ENCODE results near the gene WWC1. TPM values are rescaled to one million over a fixed set of nuclear protein-coding genes. Genes with fewer than 3 reads are reported as not detected.

The WWC1 gene
- total RNA-seq, 1 donor from 2014 or later = 2.2 TPM

DNA sequence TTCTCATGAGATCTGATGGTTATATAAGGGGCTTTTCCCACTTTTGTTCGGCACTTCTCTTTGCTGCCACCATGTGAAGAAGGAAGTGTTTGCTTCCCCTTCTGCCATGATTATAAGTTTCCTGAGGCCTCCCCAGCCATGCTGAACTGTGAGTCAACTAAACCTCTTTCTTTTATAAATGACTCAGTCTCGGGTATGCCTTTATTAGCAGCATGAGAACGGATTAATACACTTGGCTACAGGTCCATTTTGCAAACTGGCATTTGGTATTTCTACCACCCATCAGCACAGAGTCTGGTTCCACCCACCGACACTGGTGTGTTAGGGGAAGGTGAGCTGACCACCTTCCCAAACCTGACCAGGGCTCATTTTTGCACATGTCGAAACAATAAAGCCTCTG is 146.9 kb downstream of the WWC1 start:
- Mint-ChIP-seq H3K36me3 (ENCODE audit: unreplicated experiment) (no peaks in the 10 kb centered on the region), H3K9me3 (ENCODE audit: unreplicated experiment) (no peaks in the 10 kb centered on the region), H3K4me1 (ENCODE audit: unreplicated experiment) (no peaks in the 10 kb centered on the region), H3K4me3 (ENCODE audit: unreplicated experiment) (no peak overlapping the region), H3K27me3 (ENCODE audit: unreplicated experiment) (no peaks in the 10 kb centered on the region), H3K27ac (ENCODE audit: unreplicated experiment) (no peak overlapping the region)
- TF ChIP-seq, protein P1, sequence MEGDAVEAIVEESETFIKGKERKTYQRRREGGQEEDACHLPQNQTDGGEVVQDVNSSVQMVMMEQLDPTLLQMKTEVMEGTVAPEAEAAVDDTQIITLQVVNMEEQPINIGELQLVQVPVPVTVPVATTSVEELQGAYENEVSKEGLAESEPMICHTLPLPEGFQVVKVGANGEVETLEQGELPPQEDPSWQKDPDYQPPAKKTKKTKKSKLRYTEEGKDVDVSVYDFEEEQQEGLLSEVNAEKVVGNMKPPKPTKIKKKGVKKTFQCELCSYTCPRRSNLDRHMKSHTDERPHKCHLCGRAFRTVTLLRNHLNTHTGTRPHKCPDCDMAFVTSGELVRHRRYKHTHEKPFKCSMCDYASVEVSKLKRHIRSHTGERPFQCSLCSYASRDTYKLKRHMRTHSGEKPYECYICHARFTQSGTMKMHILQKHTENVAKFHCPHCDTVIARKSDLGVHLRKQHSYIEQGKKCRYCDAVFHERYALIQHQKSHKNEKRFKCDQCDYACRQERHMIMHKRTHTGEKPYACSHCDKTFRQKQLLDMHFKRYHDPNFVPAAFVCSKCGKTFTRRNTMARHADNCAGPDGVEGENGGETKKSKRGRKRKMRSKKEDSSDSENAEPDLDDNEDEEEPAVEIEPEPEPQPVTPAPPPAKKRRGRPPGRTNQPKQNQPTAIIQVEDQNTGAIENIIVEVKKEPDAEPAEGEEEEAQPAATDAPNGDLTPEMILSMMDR (IDR thresholded peaks at IDR 0.05) = no peak
- no peak for DNase-seq (ENCODE audit: extremely low spot score, unreplicated experiment)

DNA sequence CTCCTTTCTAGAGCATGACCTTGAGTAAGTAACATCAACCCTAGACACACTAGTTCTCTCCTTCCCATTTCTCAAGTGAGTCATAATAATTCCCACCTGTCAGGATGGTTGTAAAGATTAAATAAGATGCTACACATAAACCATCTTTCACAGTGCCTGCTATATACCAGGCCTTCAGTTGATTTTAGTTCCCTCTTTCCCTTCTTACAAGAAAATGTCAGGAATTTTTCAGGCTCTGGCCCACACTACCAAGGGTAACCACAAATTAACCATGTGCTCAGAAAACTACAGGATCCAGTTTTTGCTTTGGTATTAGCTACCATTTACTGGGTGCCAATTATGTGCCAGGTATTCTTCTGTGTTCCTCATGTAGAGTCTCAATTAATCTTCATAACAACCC is 152.1 kb downstream of the WWC1 start:
- TF ChIP-seq, protein P1 (IDR thresholded peaks at IDR 0.05) = no peak
- no peaks in the 10 kb centered on the region for H3K36me3 Mint-ChIP-seq (ENCODE audit: unreplicated experiment)
- H3K4me1 Mint-ChIP-seq (ENCODE audit: unreplicated experiment) = no peaks in the 10 kb centered on the region
- H3K27me3 Mint-ChIP-seq (ENCODE audit: unreplicated experiment) = no peaks in the 10 kb centered on the region
- H3K9me3 Mint-ChIP-seq (ENCODE audit: unreplicated experiment) = no peaks in the 10 kb centered on the region
- no peak overlapping the region for H3K27ac Mint-ChIP-seq (ENCODE audit: unreplicated experiment)
- DNase-seq (ENCODE audit: extremely low spot score, unreplicated experiment) = no peak
- no peak overlapping the region for H3K4me3 Mint-ChIP-seq (ENCODE audit: unreplicated experiment)

DNA sequence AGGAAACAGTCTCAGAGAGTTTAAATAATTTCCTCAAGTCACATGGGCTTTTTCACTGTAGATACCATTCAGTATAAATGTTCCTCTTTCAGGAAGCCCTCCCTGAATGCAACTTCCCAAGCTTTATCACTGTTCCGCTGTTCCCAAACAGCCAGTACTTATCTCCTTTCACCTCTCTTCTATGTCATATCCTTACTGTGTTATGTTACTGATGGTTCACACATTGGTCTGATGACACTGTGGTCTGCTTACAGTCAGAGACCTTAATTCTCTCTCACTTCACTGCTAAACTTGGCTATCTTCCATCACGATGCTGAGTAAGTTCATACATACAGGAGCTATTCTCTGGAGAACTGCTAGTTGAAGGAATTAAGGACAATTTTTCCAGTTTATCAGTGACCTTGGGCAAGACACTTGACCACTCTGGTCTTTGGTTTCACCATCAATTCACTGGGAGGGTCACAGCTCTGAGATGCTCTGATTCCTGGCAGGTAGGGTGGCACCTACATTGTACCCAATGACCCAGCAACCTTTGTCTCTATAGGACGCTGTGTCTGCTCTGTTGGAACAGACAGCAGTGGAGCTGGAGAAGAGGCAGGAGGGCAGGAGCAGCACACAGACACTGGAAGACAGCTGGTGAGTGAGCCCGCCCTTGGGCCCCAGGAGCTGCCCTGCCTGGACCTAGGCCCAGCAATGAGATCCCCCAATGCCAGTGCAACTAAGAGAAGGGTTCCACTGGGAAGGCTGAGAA is 152.7 kb downstream of the WWC1 start:
- Mint-ChIP-seq H3K27ac (ENCODE audit: unreplicated experiment) (no peak overlapping the region), H3K4me3 (ENCODE audit: unreplicated experiment) (no peak overlapping the region), H3K9me3 (ENCODE audit: unreplicated experiment) (no peaks in the 10 kb centered on the region), H3K27me3 (ENCODE audit: unreplicated experiment) (no peaks in the 10 kb centered on the region), H3K4me1 (ENCODE audit: unreplicated experiment) (no peaks in the 10 kb centered on the region), H3K36me3 (ENCODE audit: unreplicated experiment) (no peaks in the 10 kb centered on the region)
- TF ChIP-seq, protein P1 (IDR thresholded peaks at IDR 0.05) = no peak
- DNase-seq (ENCODE audit: extremely low spot score, unreplicated experiment) = no peak

DNA sequence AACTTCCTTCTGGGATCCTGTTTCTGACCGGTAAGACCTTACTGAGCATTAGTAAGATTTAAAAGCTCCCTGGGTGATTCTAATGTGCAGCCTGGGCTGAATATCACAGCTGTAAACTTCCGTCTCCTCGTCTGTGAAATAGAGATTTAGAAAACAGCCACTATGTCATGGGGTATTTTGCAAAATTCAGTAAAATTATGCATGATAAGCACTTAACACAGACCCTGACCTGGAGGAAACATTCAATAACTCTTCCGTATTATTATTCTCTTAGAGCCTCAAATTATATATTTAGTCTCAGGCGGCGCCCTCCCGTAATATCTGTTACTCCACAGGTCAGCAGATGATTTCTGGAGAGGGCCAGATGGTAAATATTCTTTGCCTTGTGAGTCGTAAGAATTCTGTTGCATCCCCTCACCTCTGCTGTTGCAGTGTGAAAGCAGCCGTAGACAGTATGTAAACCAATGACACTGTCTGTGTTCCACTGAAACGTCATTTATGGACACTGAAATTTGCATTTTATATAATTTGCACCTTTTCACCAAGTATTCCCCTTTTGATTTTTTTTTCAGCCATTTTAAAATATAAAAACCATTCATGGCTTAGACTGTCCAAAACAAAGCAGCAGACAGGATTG is 155.7 kb downstream of the WWC1 start:
- TF ChIP-seq, protein P1 (IDR thresholded peaks at IDR 0.05) = no peak
- DNase-seq (ENCODE audit: extremely low spot score, unreplicated experiment) = no peak
- H3K4me3 Mint-ChIP-seq (ENCODE audit: unreplicated experiment) = no peak overlapping the region
- H3K4me1 Mint-ChIP-seq (ENCODE audit: unreplicated experiment) = no peaks in the 10 kb centered on the region
- H3K9me3 Mint-ChIP-seq (ENCODE audit: unreplicated experiment) = no peaks in the 10 kb centered on the region
- H3K27me3 Mint-ChIP-seq (ENCODE audit: unreplicated experiment) = no peaks in the 10 kb centered on the region
- H3K27ac Mint-ChIP-seq (ENCODE audit: unreplicated experiment) = no peak overlapping the region
- H3K36me3 Mint-ChIP-seq (ENCODE audit: unreplicated experiment) = no peaks in the 10 kb centered on the region

DNA sequence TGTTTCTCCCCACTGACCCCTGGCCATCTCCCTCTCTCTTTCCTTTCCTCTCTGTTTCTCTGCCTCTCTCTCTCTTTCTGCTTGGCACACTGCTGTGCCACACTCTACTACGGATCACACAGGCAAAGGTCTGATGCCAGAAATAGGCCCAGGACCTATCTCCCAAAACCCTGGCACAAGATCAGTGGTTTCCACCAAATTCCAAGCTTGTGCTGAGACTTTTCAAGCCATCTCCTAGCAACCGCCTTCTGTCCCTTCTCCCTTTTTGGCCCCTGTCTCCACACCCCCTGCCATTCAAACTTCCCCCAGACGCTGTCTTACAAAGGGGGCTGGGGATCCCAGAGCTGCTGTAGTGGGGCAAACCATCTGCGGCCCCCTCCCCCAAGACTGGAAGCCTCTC is 156.4 kb downstream of the WWC1 start:
- TF ChIP-seq, protein P1 (IDR thresholded peaks at IDR 0.05) = no peak
- no peaks in the 10 kb centered on the region for H3K4me1 Mint-ChIP-seq (ENCODE audit: unreplicated experiment)
- no peak overlapping the region for H3K4me3 Mint-ChIP-seq (ENCODE audit: unreplicated experiment)
- H3K27me3 Mint-ChIP-seq (ENCODE audit: unreplicated experiment) = no peaks in the 10 kb centered on the region
- H3K27ac Mint-ChIP-seq (ENCODE audit: unreplicated experiment) = no peak overlapping the region
- DNase-seq (ENCODE audit: extremely low spot score, unreplicated experiment) = no peak
- no peaks in the 10 kb centered on the region for H3K36me3 Mint-ChIP-seq (ENCODE audit: unreplicated experiment)
- no peaks in the 10 kb centered on the region for H3K9me3 Mint-ChIP-seq (ENCODE audit: unreplicated experiment)
